Liver (tissue), 9 donors: Measurements from ENCODE around the gene MRPL49. TPM values are rescaled to one million over a fixed set of nuclear protein-coding genes. Genes with fewer than 3 reads are reported as not detected.
A peak's percentile ranks its signal among the peaks of the same experiment; 100 is the strongest.
"Not testable (repeated sequence)": the region's sequence is repeated elsewhere in the genome, so short reads cannot be mapped to it uniquely, and the experiment has no call there.

Experiments used
- DNase-seq: peaks from one replicate; pipeline ENCODE4 v3.0.0-alpha.2; 2017; ENCODE audit warnings: low spot score
- H3K27ac ChIP-seq, 2 donors: one replicate each; pipeline ENCODE4 v1.7.0; 2013; ENCODE audit warnings: inconsistent platforms in 2 of 2, low read length in 2 of 2, control low read depth in 1 of 2, low read depth in 1 of 2, mild to moderate bottlenecking in 1 of 2
- H3K27me3 ChIP-seq, 4 donors: one replicate each; pipeline versions ENCODE4 v1.6.1 to v1.7.0; 2013; ENCODE audit warnings: low read length in 3 of 4, inconsistent platforms in 1 of 4, mild to moderate bottlenecking in 1 of 4, moderate library complexity in 1 of 4; ENCODE audit not compliant: control insufficient read depth in 4 of 4, insufficient read depth in 4 of 4
- H3K36me3 ChIP-seq, 4 donors: one replicate each; pipeline versions ENCODE4 v1.6.1 to v1.7.0; 2013; ENCODE audit warnings: low read length in 3 of 4, mild to moderate bottlenecking in 3 of 4, low read depth in 1 of 4, moderate library complexity in 1 of 4; ENCODE audit not compliant: control insufficient read depth in 4 of 4, insufficient read depth in 3 of 4
- H3K4me1 ChIP-seq, 4 donors: one replicate each; pipeline versions ENCODE4 v1.6.1 to v1.7.0; 2013; ENCODE audit warnings: low read length in 3 of 4, mild to moderate bottlenecking in 3 of 4, moderate library complexity in 1 of 4; ENCODE audit not compliant: control insufficient read depth in 4 of 4, insufficient read depth in 4 of 4
- H3K4me3 ChIP-seq, 3 donors: one replicate each; pipeline versions ENCODE4 v1.6.1 to v1.7.0; 2013; ENCODE audit warnings: low read length in 3 of 3, control low read depth in 1 of 3, low read depth in 1 of 3, mild to moderate bottlenecking in 1 of 3
- H3K9ac ChIP-seq, 2 donors: one replicate each; pipeline ENCODE4 v1.7.0; 2013; ENCODE audit warnings: low read length in 2 of 2, mild to moderate bottlenecking in 2 of 2, moderate library complexity in 2 of 2, control low read depth in 1 of 2, low read depth in 1 of 2
- H3K9me3 ChIP-seq, 4 donors: one replicate each; pipeline versions ENCODE4 v1.6.1 to v1.7.0; 2013; ENCODE audit warnings: low read length in 3 of 4; ENCODE audit not compliant: control insufficient read depth in 4 of 4
- CTCF ChIP-seq: fragments of 150-350 bp; IDR thresholded peaks from 2 replicates; pipeline ENCODE4 v1.5.1; 2017; ENCODE audit warnings: improper control_type of control experiment, low read depth, low read length; ENCODE audit not compliant: missing input control
- EGR1 ChIP-seq, 2 donors: IDR thresholded peaks; 2 replicates each; pipeline ENCODE4 v1.6.1; 2016 to 2018; ENCODE audit warnings: antibody characterized with exemption in 2 of 2, low read depth in 2 of 2
- FOXA1 ChIP-seq: IDR thresholded peaks from 2 replicates; pipeline ENCODE4 v1.6.1; 2016; ENCODE audit warnings: antibody characterized with exemption
- FOXA2 ChIP-seq: IDR thresholded peaks from 2 replicates; pipeline ENCODE4 v1.6.1; 2016; ENCODE audit warnings: antibody characterized with exemption
- HNF4A ChIP-seq, 2 donors: conservative IDR thresholded peaks; 2 replicates each; pipeline ENCODE4 v1.6.1; 2016; ENCODE audit warnings: antibody characterized with exemption in 2 of 2, mild to moderate bottlenecking in 2 of 2
- JUND ChIP-seq, 2 donors: IDR thresholded peaks; 2 replicates each; pipeline ENCODE4 v1.6.1; 2016; ENCODE audit warnings: antibody characterized with exemption in 2 of 2
- NR2F2 ChIP-seq: IDR thresholded peaks from 2 replicates; pipeline ENCODE4 v1.6.1; 2016; ENCODE audit warnings: antibody characterized with exemption
- RAD21 ChIP-seq, 2 donors: IDR thresholded peaks; 2 replicates each; pipeline ENCODE4 v1.6.1; 2016; ENCODE audit warnings: antibody characterized with exemption in 2 of 2, mild to moderate bottlenecking in 2 of 2
- RXRA ChIP-seq, 2 donors: IDR thresholded peaks; 2 replicates each; pipeline ENCODE4 v1.6.1; 2017 to 2018; ENCODE audit warnings: antibody characterized with exemption in 2 of 2, mild to moderate bottlenecking in 1 of 2
- SP1 ChIP-seq: IDR thresholded peaks from 2 replicates; pipeline ENCODE4 v1.6.1; 2018; ENCODE audit warnings: antibody characterized with exemption, mild to moderate bottlenecking
- TAF1 ChIP-seq: conservative IDR thresholded peaks from 2 replicates; pipeline ENCODE4 v1.6.1; 2016; ENCODE audit warnings: antibody characterized with exemption, mild to moderate bottlenecking
- WGBS: extraction: QIAGEN DNeasy Blood & Tissue Kit; methylation state at CpG from one replicate; pipeline ENCODE4 v1.1.7; 2013; 5-methylcytosine and 5-hydroxymethylcytosine counted together
- polyA plus RNA-seq, 2 donors: library from polyadenylated mRNA; stranded (reverse) in 1 of 2; unstranded in 1 of 2; fragments of 200-250 nt in 1 of 2; fragments of >200 nt in 1 of 2; fragmentation: Nextera tagmentation in 1 of 2; extraction: Ambion mirVana in 1 of 2; gene quantifications; one replicate each; pipeline versions ENCODE4 v1.2.1 to v1.2.3, GENCODE V29; 2013 to 2015
- total RNA-seq, 2 donors: library from RNA; depleted of rRNA; stranded (reverse); fragments of >200 nt; gene quantifications; one replicate each; pipeline ENCODE4 v1.2.3, GENCODE V29; 2014
- TF ChIP-seq, protein P1 (sequence below): IDR thresholded peaks from 2 replicates; pipeline ENCODE4 v1.6.1; 2016; ENCODE audit warnings: antibody characterized with exemption
- TF ChIP-seq, protein P2 (sequence below): IDR thresholded peaks from 2 replicates; pipeline ENCODE4 v1.6.1; 2016; ENCODE audit warnings: antibody characterized with exemption
- donor health status: healthy.
- donor health status: healthy.
- donor health status: healthy.
- donor health status: healthy.
- donor health status: healthy.

Gene MRPL49
- total and polyA plus RNA-seq, 4 donors: 31.1 to 47.2 (median 35.4) TPM

GRCh38 chr11:65118097-65118837 is 3.9 kb upstream of the MRPL49 start:
- DNase-seq: no peak
- H3K9ac ChIP-seq: no peak overlapping the region
- 83% methylated on average over 18 of the region's 18 CpGs for WGBS
- peaks cover 9 to 19% (median 17%) of the 10 kb centered on the region in 4 donors for H3K36me3 ChIP-seq
- H3K4me3 ChIP-seq: no peak overlapping the region
- peaks cover 15 to 72% (median 56%) of the 10 kb centered on the region in 4 donors for H3K4me1 ChIP-seq
- H3K9me3 ChIP-seq: no peaks in the 10 kb centered on the region
- no peaks in the 10 kb centered on the region for H3K27me3 ChIP-seq
- peak in 1 of 2 donors; percentile 1 for TF ChIP-seq RAD21 (IDR thresholded peaks at IDR 0.05)
- no peak for TF ChIP-seq TAF1
- TF ChIP-seq HNF4A (conservative IDR thresholded peaks at IDR 0.05): no peak
- H3K27ac ChIP-seq: peak overlapping the region in 1 of 2 donors; percentile 26

- H3K4me1 ChIP-seq: peaks cover 13 to 65% (median 49%) of the 10 kb centered on the region in 4 donors
- not testable (repeated sequence) for H3K4me3 ChIP-seq, H3K9me3 ChIP-seq, H3K27me3 ChIP-seq, DNase-seq, H3K9ac ChIP-seq
- H3K36me3 ChIP-seq: peaks cover 9 to 19% (median 17%) of the 10 kb centered on the region in 4 donors
- WGBS: 80% methylated on average over 18 of the region's 18 CpGs
- peak overlapping the region in 1 of 2 donors; percentile 26 for H3K27ac ChIP-seq
Observed at GRCh38 chr11:65118891-65119669, 3.0 kb upstream of the MRPL49 start.

DNA sequence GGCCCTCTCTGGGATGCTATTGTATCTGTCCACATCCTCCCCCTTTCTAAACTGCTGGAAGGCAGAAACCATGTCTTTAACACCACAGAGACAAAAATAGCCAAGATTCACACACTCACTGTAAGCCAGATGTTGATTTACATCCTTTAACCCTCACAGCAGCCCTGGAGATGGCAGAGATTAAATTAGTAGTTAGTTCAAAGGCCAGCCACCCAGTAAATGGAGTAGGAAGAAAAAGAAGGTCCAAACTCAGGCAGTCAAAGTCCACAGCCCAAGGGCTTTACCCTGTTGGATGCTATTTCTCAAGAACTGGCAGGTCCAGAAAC is 2.5 kb upstream of the MRPL49 start:
- Histone ChIP-seq H3K36me3 (peaks cover 9 to 22% (median 18%) of the 10 kb centered on the region in 4 donors), H3K27ac (peak overlapping the region in 1 of 2 donors; percentile 22), H3K27me3 (no peaks in the 10 kb centered on the region), H3K4me1 (peaks cover 13 to 59% (median 44%) of the 10 kb centered on the region in 4 donors), H3K9me3 (no peaks in the 10 kb centered on the region), H3K4me3 (no peak overlapping the region), H3K9ac (no peak overlapping the region)
- no peak for DNase-seq
- TF ChIP-seq SP1 (no peak), HNF4A (conservative IDR thresholded peaks at IDR 0.05) (no peak), RAD21 (IDR thresholded peaks at IDR 0.05) (no peak), NR2F2 (no peak), TAF1 (no peak), JUND (IDR thresholded peaks at IDR 0.05) (no peak)
- TF ChIP-seq, protein P1, sequence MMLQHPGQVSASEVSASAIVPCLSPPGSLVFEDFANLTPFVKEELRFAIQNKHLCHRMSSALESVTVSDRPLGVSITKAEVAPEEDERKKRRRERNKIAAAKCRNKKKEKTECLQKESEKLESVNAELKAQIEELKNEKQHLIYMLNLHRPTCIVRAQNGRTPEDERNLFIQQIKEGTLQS: no peak

DNA sequence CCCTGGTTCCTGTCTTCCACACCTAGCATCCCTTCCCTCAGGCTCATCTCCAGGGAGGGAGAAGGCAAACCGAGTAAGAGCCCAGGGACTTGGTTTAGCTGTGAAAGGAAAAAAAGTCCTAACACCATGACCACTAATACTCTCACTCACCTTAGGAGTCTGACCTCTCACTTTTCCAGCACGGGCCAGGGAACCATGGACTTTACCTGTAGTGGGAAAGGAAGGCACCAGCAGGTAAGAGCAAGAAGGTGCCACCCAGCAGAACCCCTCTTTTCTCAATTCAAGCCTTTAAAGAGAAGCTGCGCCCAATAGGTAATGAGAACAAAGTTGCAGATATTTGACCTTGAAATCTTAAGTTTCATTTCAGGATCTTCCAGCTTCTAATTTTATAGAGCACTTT is 1.3 kb upstream of the MRPL49 start:
- no peaks in the 10 kb centered on the region for H3K9me3 ChIP-seq
- no peak for DNase-seq
- peaks cover 9 to 32% (median 22%) of the 10 kb centered on the region in 4 donors for H3K36me3 ChIP-seq
- 73% methylated on average over 3 of the region's 3 CpGs for WGBS
- TF ChIP-seq JUND (IDR thresholded peaks at IDR 0.05): no peak
- TF ChIP-seq, protein P2, sequence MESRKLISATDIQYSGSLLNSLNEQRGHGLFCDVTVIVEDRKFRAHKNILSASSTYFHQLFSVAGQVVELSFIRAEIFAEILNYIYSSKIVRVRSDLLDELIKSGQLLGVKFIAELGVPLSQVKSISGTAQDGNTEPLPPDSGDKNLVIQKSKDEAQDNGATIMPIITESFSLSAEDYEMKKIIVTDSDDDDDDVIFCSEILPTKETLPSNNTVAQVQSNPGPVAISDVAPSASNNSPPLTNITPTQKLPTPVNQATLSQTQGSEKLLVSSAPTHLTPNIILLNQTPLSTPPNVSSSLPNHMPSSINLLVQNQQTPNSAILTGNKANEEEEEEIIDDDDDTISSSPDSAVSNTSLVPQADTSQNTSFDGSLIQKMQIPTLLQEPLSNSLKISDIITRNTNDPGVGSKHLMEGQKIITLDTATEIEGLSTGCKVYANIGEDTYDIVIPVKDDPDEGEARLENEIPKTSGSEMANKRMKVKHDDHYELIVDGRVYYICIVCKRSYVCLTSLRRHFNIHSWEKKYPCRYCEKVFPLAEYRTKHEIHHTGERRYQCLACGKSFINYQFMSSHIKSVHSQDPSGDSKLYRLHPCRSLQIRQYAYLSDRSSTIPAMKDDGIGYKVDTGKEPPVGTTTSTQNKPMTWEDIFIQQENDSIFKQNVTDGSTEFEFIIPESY: no peak
- no peak for TF ChIP-seq FOXA2
- no peak for TF ChIP-seq EGR1 (IDR thresholded peaks at IDR 0.05; ENCODE audit: low read depth in 2 of 2)
- no peak for TF ChIP-seq FOXA1
- TF ChIP-seq SP1: no peak
- no peak for TF ChIP-seq TAF1
- TF ChIP-seq RXRA (IDR thresholded peaks at IDR 0.05): no peak
- TF ChIP-seq HNF4A (conservative IDR thresholded peaks at IDR 0.05): no peak
- TF ChIP-seq CTCF: no peak
- peak overlapping the region; percentile 85 to 93 for H3K27ac ChIP-seq
- peak overlapping the region; percentile 90 to 96 for H3K9ac ChIP-seq
- H3K4me3 ChIP-seq: peak overlapping the region; percentile 68 to 99 (median 95)
- peaks cover 10 to 48% (median 35%) of the 10 kb centered on the region in 4 donors for H3K4me1 ChIP-seq
- no peaks in the 10 kb centered on the region for H3K27me3 ChIP-seq
